ENCODE data around the gene CACNA2D1.
"Not testable (repeated sequence)": the region's sequence is repeated elsewhere in the genome, so short reads cannot be mapped to it uniquely, and the experiment has no call there.

Gene CACNA2D1

DNA sequence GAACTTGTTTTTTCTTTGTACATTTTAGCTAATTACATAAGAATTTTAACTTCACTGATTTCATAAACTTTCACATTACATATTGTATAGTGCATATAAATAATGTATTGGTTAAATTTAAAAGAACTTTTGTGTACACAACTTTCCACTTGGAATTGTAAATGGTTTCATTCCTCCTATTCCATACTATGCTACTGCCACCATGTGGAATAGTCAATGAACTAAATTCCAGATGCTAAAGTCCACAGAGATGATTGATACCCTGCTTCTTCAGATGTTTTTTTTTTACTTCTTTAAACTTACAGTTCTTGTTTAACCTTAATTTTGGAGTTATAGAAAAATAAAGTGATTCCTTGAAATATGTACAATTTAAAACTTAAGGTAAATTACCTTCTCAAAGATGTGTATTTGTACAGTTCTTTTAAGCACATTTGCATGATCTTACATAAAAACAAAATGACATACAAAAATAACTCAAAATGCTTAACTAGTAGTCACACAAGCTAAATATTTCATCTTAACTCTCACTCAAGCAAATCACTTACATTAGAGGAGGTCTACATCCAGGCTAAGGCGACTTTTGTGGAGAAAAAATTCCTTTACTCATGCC, 426.1 kb downstream of the CACNA2D1 start:
- no peak for ATAC-seq
- Mint-ChIP-seq H3K36me3 (no peaks in the 10 kb centered on the region), H3K4me1 (no peaks in the 10 kb centered on the region), H3K4me3 (no peak overlapping the region), H3K27me3 (no peaks in the 10 kb centered on the region), H3K27ac (no peak overlapping the region), H3K9me3 (no peaks in the 10 kb centered on the region)

DNA sequence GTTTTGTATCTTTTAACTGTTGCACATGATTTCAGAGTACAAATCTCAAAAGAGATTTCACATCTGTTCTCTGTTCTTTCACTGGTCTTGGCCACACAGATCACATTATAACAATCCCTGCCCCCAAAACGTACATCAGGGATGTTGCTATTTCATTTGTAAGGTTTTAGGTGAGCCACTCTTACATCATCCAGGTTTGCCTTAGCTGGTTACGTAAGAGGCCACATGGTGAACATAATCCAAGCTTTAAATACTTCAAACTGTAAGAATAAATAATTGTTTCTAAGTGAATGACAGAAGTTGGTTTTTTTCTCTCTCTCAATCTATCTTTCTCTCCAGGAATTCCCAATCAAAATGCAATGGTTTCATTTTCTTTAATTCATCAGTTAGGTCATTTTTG, 427.8 kb downstream of the CACNA2D1 start:
- no peak for ATAC-seq
- Mint-ChIP-seq H3K36me3 (no peaks in the 10 kb centered on the region), H3K4me3 (no peak overlapping the region), H3K27ac (no peak overlapping the region), H3K27me3 (no peaks in the 10 kb centered on the region), H3K4me1 (no peaks in the 10 kb centered on the region), H3K9me3 (no peaks in the 10 kb centered on the region)

DNA sequence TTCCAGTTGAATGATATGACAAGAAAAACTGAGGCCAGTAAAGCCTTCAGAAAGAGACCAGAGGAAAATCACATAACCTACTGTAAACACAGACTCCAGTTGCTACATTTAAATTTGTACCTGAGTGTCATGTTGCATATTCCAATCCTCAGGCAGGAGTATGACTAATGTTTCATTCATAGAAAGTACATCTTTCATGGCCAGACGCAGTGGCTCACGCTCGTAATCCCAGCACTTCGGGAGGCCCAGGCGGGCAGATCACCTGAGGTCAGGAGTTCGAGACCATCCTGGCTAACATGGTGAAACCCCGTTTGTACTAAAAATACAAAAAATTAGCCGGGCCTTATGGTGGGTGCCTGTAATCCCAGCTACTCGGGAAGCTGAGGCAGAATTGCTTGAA, 429.0 kb downstream of the CACNA2D1 start:
- not testable (repeated sequence) for H3K4me1 Mint-ChIP-seq, H3K36me3 Mint-ChIP-seq, H3K9me3 Mint-ChIP-seq, H3K4me3 Mint-ChIP-seq, H3K27ac Mint-ChIP-seq, H3K27me3 Mint-ChIP-seq, ATAC-seq

DNA sequence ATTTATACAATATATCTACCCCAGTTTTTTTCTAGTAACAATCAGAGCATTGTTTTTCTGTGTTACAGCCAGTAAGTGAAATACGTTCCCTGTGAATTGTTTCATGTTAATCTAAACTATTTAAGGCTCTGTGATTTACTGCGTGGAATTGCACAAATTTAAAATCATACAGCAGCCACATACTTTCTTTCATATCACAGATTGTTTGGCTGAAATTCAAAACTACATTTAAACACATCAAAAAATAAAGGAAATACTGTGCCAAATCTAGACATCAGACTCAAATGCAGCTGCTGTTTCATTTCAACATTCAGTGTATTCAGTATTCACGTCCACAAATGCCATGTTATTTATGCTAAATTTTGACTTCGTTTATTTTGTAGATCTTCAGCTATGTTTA, 431.1 kb downstream of the CACNA2D1 start:
- Mint-ChIP-seq H3K27me3 (no peaks in the 10 kb centered on the region), H3K4me3 (no peak overlapping the region)
- ATAC-seq: no peak

DNA sequence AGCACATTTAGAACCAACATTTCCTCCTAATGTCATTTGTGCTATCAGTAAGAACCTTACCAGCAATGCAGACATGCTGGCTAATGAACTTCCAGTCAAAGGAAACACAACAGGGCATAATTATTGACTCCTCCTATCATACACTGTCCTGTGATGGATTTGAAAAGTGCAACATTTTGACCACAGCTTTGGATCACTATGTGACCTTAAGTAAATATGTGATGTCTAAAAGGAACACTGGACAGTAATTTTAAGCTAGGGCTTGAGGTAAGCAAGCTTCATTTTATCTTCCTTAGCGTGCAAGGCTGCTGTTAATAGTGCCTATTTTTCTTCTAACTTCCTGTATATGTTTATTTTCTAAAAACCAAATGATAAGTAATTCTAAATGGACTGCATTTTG, 433.2 kb downstream of the CACNA2D1 start:
- ATAC-seq: no peak
- no peaks in the 10 kb centered on the region for H3K27me3 Mint-ChIP-seq
- H3K27ac Mint-ChIP-seq: no peak overlapping the region
- no peaks in the 10 kb centered on the region for H3K36me3 Mint-ChIP-seq
- H3K4me1 Mint-ChIP-seq: no peaks in the 10 kb centered on the region
- H3K9me3 Mint-ChIP-seq: no peaks in the 10 kb centered on the region
- H3K4me3 Mint-ChIP-seq: no peak overlapping the region

More for the DNA sequence above, 431.1 kb downstream of the CACNA2D1 start:
- no peaks in the 10 kb centered on the region for H3K4me1 Mint-ChIP-seq
- no peaks in the 10 kb centered on the region for H3K36me3 Mint-ChIP-seq
- H3K27ac Mint-ChIP-seq: no peak overlapping the region
- H3K9me3 Mint-ChIP-seq: no peaks in the 10 kb centered on the region

DNA sequence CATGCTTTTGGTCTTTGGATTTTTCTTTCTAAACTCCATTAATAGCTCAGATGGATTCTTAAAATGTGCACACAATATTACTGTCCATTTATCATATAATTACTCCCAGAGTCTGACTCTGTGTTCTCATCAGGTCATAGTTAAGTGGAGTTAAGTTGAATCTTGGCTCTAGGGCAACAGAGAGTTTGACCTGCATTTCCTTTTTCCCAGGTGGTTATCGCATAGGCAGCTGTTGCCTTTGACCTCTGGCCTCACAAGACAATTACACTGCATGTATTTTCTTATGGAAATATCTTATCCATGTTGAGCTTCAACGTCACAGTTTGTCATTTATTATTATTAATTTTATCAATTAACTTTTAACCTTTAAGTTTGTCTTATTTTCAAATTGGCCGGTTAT, 436.3 kb downstream of the CACNA2D1 start:
- ATAC-seq: no peak
- Mint-ChIP-seq H3K4me3 (no peak overlapping the region), H3K36me3 (no peaks in the 10 kb centered on the region), H3K4me1 (no peaks in the 10 kb centered on the region), H3K27me3 (no peaks in the 10 kb centered on the region), H3K27ac (no peak overlapping the region), H3K9me3 (no peaks in the 10 kb centered on the region)

DNA sequence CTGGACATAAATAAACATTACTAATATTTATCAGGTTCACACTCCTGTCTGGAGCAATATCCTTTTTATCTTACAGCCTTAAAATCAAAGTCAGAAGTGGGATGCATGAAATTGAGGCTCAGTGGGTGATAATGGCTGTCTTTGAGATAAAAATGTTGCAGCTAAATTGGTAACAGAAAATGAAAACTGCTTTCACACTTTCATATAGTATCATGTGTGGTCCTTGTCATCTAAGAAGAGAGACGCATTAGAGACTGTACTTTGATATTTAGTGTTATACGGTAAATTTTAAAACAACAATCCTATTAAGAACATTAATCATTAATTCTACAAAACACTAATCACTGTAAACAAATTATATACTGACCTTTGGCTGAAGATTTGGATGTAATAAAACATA, 438.5 kb downstream of the CACNA2D1 start:
- no peak for ATAC-seq
- no peak overlapping the region for H3K4me3 Mint-ChIP-seq
- H3K27me3 Mint-ChIP-seq: no peaks in the 10 kb centered on the region

DNA sequence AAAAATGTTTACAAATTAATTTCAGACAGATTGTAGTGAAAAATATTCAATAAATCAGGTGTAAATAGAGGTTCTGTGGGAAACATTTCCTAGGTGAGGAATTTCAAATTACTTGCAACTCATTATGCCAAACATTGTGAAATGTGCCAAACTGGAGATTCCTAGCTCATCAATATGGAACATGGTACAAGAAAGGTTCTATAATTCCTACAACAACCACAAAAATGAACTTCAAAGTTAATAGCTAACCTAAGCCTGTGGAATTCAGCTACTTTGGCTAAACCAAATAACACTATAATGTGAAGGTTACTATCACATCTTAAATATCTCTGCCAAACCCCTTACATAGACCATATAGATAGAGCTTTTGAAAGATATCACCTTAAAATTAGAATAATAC, 450.4 kb downstream of the CACNA2D1 start:
- no peaks in the 10 kb centered on the region for H3K36me3 Mint-ChIP-seq
- H3K27ac Mint-ChIP-seq: no peak overlapping the region

More for the DNA sequence above, 438.5 kb downstream of the CACNA2D1 start:
- Mint-ChIP-seq H3K4me1 (no peaks in the 10 kb centered on the region), H3K36me3 (no peaks in the 10 kb centered on the region), H3K9me3 (no peaks in the 10 kb centered on the region), H3K27ac (no peak overlapping the region)

DNA sequence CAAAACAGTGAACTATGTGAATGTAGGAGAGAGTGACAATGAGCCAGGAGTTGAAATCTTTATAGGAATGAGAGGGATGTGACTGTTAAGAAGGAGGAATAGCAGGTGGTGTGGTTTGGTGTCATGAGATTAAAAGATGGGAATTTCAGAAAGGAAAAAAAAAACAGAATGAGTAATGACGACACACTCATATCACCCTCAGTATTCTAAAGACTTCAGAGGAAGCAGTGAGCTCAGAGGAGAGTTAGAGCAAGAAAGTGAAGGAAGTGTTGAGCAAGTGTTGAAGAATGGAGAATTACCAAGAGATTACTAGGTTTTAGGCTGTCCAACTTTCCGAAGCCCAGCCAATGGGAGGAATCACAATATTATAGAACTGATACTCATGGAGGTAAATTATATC, 453.2 kb downstream of the CACNA2D1 start:
- Mint-ChIP-seq H3K27me3 (no peaks in the 10 kb centered on the region), H3K4me1 (no peaks in the 10 kb centered on the region), H3K36me3 (no peaks in the 10 kb centered on the region), H3K27ac (no peak overlapping the region), H3K4me3 (no peak overlapping the region), H3K9me3 (no peaks in the 10 kb centered on the region)
- no peak for ATAC-seq

More for the DNA sequence above, 450.4 kb downstream of the CACNA2D1 start:
- Mint-ChIP-seq H3K27me3 (no peaks in the 10 kb centered on the region), H3K9me3 (no peaks in the 10 kb centered on the region), H3K4me3 (no peak overlapping the region), H3K4me1 (no peaks in the 10 kb centered on the region)
- ATAC-seq: no peak

DNA sequence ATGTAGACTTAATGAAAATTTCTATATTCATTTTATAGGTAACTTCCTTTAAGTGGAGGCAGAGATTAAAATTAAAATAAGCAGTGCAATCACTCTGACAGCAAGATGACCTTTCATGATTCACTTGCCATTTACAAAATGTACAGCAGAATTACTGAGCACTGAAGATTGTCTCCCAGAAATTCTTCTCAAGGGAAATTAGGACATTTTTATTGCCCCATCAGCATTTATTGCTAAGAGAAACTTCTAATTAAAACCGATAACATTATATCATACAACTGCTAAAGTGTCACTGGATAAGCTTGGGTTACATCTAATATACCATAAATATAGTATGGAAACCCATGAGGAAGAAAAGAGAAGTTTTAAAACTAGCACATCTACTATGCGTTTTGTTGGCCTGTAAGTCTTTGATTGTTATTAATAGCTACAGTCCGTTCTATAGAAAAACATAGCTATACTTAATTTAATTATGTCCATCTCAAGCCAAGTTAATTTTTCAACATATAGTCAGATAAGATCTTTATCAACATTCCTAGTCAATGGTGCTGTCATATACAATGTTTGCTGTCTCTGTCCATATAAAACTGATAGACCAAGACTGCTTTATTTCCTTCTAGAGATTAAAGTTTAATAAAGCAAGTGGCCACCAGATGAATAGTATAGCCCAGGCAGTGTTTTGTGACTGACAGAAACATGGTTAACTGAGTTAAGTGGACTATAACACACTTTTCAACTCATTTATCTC, 456.7 kb downstream of the CACNA2D1 start:
- Mint-ChIP-seq H3K4me3 (no peak overlapping the region), H3K27ac (no peak overlapping the region), H3K36me3 (no peaks in the 10 kb centered on the region), H3K9me3 (no peaks in the 10 kb centered on the region), H3K27me3 (no peaks in the 10 kb centered on the region), H3K4me1 (no peaks in the 10 kb centered on the region)
- no peak for ATAC-seq

DNA sequence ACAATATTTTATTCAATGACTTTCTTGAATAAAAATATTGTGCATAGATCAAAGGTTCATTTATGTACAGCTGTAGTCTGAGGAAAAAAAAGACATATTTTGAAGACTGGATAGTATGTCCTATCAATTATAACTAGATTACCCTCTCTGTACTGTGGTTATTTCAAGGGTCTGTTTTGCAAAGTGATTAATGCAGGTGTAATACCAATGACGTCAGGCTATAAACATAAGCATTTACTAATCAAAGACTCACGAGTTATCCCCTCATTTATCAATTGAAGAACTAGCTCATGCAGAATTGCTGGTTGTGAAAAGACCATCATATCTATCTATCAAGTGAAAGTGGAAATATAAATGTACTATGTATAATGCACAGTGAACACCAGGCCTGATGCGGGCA, 460.2 kb downstream of the CACNA2D1 start:
- Mint-ChIP-seq H3K36me3 (no peaks in the 10 kb centered on the region), H3K27ac (no peak overlapping the region), H3K27me3 (no peaks in the 10 kb centered on the region), H3K4me3 (no peak overlapping the region), H3K9me3 (peaks cover 5% of the 10 kb centered on the region), H3K4me1 (no peaks in the 10 kb centered on the region)
- no peak for ATAC-seq

DNA sequence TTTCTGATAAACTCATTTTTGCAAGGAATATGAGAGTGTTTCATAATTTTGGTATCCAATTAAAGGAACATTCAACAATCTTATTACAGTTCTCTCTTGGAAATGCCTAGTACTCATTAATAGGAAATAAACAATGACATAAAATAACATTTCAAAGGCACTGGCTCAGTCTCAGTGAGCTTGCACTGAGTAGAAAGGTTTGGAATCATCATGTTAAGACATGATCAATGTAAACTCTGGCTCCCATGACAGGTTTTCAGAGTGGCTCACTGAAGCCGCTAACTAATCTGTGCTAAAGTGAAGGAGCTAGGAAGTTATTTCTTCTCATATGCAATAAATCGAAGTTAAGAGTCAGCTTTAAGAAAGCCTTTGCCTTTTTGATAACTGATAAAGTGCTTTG, 470.5 kb downstream of the CACNA2D1 start:
- Mint-ChIP-seq H3K27me3 (no peaks in the 10 kb centered on the region), H3K4me1 (no peaks in the 10 kb centered on the region), H3K27ac (no peak overlapping the region), H3K9me3 (no peaks in the 10 kb centered on the region), H3K36me3 (no peaks in the 10 kb centered on the region), H3K4me3 (no peak overlapping the region)
- ATAC-seq: no peak

DNA sequence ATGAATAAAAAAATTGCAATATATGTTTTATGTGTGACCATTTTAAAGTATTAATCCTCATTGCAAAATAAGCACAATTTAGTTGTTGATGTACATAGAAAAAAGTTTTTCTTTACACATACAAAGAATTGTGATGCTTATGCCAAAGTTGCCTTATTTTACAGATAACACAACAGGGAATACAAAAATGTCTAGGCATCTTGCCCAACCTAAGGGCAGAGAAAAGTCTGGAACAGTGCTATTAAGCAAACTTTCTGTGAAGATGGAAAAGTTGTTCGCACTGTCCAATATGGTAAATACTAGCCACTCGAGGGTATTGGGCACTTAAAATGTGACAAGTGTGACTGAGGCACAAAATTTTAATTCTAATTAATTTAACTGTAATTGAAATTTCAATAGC, 483.6 kb downstream of the CACNA2D1 start:
- peaks cover 3% of the 10 kb centered on the region for H3K9me3 Mint-ChIP-seq
- no peaks in the 10 kb centered on the region for H3K36me3 Mint-ChIP-seq

DNA sequence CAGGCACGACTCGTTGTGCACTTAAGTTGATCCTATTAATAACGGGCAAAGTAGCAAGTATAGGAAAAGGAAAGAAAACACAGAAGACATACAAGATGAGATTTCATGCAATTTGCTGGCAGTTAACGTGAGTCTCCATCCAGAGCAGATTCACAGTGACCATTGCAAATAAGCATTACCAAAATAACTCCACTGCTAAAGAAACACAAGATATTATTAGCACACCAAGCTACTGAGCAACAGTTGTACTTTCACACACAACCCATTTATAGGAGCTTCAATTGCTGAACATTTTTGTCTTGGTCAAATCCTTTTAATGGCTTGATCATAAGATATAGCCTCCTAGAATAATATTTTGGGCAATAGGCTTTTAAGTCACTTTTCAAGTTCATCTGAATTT, 486.1 kb downstream of the CACNA2D1 start:
- H3K27me3 Mint-ChIP-seq: no peaks in the 10 kb centered on the region
- H3K27ac Mint-ChIP-seq: no peak overlapping the region
- H3K36me3 Mint-ChIP-seq: no peaks in the 10 kb centered on the region
- no peaks in the 10 kb centered on the region for H3K4me1 Mint-ChIP-seq
- H3K9me3 Mint-ChIP-seq: peaks cover 5% of the 10 kb centered on the region
- H3K4me3 Mint-ChIP-seq: no peak overlapping the region
- no peak for ATAC-seq

More for the DNA sequence above, 483.6 kb downstream of the CACNA2D1 start:
- Mint-ChIP-seq H3K27ac (no peak overlapping the region), H3K27me3 (no peaks in the 10 kb centered on the region), H3K4me3 (no peak overlapping the region), H3K4me1 (no peaks in the 10 kb centered on the region)
- ATAC-seq: no peak

DNA sequence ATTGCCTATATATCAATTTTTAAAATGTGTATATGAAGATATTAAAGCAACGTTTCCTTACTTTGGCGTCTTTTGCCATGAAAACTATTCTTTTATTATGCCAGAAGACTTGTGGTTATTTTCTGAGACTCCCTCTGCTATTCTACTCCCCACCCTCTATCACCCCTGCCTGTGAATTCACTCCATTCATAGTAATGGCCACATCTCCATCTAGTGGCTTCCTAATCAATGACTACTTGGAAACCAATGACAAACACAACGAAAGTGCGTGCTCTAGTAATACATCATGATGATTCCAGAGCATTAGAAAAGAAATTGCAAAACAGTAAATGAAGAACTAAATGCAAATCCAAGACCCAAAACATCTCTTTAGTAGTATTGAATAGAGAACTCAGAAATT, 487.1 kb downstream of the CACNA2D1 start:
- Mint-ChIP-seq H3K27me3 (no peaks in the 10 kb centered on the region), H3K4me1 (no peaks in the 10 kb centered on the region), H3K9me3 (peaks cover 6% of the 10 kb centered on the region), H3K27ac (no peak overlapping the region), H3K4me3 (no peak overlapping the region), H3K36me3 (no peaks in the 10 kb centered on the region)
- ATAC-seq: no peak

DNA sequence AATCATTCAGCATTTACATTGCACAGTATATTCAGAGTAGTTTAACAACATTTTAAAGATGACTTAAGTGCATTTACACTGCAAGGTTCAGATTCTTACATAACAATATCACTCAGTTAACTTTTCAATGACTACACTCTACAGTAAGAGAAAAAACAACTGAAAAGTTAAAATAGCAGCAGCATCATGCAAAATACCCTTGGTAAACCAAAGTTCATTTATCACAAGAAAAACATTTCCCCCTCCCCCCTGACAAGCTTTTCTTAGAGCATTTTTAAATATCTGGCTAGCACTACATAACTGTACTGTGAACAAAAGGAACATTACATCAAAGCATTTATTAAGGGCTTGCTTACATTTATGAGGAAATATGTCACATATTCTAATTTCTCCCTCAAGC, 494.3 kb downstream of the CACNA2D1 start:
- no peaks in the 10 kb centered on the region for H3K36me3 Mint-ChIP-seq
- no peaks in the 10 kb centered on the region for H3K4me1 Mint-ChIP-seq
- H3K27me3 Mint-ChIP-seq: no peaks in the 10 kb centered on the region
- H3K27ac Mint-ChIP-seq: no peak overlapping the region
- H3K9me3 Mint-ChIP-seq: peaks cover 3% of the 10 kb centered on the region
- H3K4me3 Mint-ChIP-seq: no peak overlapping the region
- no peak for ATAC-seq

Measured in stimulated activated memory B cell treated with anti-CD40 and anti-IgM and Interleukin-4, amounts not matched to agents 10 μg/mL and 1 μg/mL and 100 μg/mL, for 72 hours (primary cell).